ENCODE data around the gene RSPH3. TPM values are rescaled to one million over a fixed set of nuclear protein-coding genes. Genes with fewer than 3 reads are reported as not detected.

Gene RSPH3
- total RNA-seq, 4 donors from 2014 or later = 4.7 to 11.2 (median 9.8) TPM

- no peak for TF ChIP-seq CTCF (IDR thresholded peaks at IDR 0.05; ENCODE audit: low read depth)
These were observed 66.9 kb downstream of the RSPH3 start for GRCh38 chr6:158933079-158933595.

GRCh38 chr6:158928068-158928467, 71.9 kb downstream of the RSPH3 start:
- TF ChIP-seq CTCF (IDR thresholded peaks at IDR 0.05; ENCODE audit: low read depth) = no peak

- TF ChIP-seq CTCF (IDR thresholded peaks at IDR 0.05; ENCODE audit: low read depth) = no peak
These were observed 73.6 kb downstream of the RSPH3 start for GRCh38 chr6:158926414-158926813.

GRCh38 chr6:158924499-158925455, 75.2 kb downstream of the RSPH3 start:
- TF ChIP-seq CTCF (IDR thresholded peaks at IDR 0.05; ENCODE audit: low read depth) = no peak

GRCh38 chr6:158923805-158924498, 76.0 kb downstream of the RSPH3 start:
- no peak for TF ChIP-seq CTCF (IDR thresholded peaks at IDR 0.05; ENCODE audit: low read depth)

Small RNAs within 50 kb of the gene (small RNA-seq; reads per million reads assigned to genes)
- not detected for gene RNU6-293P

Other genes starting within 250 kb of the RSPH3 start
- gene EZR, start 180.8 kb downstream of the RSPH3 start, total RNA-seq = 10 to 100 TPM; 28.6 to 40.3 (median 33.7) TPM
- 1 to 10 TPM in 3 of 4 donors, under 1 TPM in 1; 0.57 to 6.6 (median 1.9) TPM for gene TAGAP, start 44.8 kb upstream of the RSPH3 start, total RNA-seq
- 1 to 10 TPM; 2.3 to 6.6 (median 4.6) TPM for gene FNDC1, start 169.2 kb upstream of the RSPH3 start, total RNA-seq

Measured in subcutaneous adipose tissue (tissue), 4 donors.